ENCODE results near the gene SNRPD2.
"Not testable (repeated sequence)": the region's sequence is repeated elsewhere in the genome, so short reads cannot be mapped to it uniquely, and the experiment has no call there.

SNRPD2 gene

DNA sequence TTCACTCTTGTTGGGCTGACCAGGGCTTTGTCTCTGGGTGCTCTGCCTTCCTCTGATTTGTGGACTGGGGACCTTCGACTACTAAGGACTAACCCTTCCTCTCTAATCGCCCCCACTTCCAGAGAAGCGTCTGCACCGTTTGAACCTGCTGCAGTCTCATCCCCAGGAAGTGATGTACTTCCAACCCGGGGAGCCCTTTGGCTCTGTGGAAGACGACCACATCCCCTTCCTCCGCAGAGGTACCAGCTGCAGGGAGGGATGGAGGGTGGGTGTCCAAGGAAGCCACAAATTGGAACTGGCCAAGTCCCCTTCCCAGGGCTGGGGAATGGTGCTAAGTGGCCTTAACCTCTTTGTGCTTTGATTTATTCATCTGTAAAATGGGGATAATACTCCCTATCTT, 9.9 kb upstream of the SNRPD2 start:
- no peak for DNase-seq

DNA sequence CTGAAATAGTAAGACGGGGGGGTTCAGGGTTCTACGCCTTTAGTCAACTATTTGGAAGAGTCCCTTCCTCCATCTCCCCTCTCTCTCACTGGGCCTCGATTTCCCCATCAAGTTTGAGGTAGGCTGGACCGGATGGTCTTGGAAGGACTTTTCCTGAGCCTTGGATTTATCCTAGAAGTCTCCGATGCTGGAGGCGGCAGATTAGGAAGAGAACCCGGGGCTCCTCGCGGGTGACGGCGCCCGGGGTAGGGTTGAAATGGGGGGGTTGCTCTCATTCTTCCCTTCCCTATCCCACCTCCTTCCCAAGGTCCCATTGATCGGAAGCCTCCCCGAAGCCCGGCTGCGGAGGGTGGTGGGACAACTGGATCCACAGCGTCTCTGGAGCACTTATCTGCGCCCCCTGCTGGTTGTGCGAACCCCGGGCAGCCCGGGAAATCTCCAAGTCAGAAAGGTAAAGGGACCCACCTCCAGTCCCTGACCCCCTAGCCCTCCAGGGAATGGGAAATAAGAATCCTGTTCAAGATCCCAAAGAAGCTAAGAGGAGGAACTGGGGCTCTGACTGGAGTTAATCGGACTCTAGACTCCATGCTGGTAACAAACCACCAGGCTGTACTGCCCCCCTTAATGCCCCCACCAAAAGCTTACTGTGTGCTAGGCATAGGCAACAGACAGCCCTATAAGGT, 1.5 kb upstream of the SNRPD2 start:
- DNase-seq: peak; percentile 20

DNA sequence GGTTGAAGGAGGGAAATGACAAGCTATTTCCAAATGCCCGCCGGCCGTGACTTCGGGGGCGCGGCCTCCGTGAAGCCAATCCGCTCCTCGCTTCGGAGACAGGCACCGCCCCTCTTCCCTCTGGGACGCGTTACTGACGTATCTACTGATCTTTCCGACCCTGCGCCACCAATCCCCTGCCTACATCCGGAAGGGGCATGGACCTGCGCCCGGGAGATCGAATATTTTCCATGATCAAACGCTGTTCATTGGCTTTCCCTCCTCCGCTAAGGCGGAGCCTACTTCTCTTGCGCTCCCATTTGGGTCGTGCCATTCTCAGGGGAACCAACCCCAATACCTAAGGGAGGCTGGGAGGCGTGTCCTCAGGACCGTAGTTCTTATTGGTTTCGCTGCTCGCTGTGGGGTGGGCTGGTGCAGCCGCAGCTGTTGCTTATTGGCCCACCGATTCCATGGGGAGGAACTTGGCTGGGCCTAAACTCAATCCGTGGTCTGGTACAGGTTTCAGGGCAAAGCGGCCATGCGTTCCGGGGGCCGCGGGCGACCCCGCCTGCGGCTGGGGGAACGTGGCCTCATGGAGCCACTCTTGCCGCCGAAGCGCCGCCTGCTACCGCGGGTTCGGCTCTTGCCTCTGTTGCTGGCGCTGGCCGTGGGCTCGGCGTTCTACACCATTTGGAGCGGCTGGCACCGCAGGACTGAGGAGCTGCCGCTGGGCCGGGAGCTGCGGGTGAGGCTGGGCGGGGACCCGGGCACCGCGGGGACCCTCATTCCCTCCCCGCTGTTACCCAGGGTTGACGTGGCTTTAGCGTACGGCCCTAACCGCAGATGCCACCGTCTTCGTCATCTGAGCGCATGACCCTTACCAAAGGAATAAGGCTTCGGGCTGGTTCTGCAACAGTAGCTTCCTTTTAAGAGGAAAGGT, 693 bp upstream of the SNRPD2 start, which contains the start of gene QPCTL:
Gene QPCTL, plus strand, starts transcription at position 480 of the 919 bp plus-strand sequence. Its CDS starts 38 bp downstream, at position 518.
- DNase-seq: peak; percentile 99

GRCh38 chr19:45687599-45687998, 4.2 kb downstream of the SNRPD2 start:
- DNase-seq: no peak

DNA sequence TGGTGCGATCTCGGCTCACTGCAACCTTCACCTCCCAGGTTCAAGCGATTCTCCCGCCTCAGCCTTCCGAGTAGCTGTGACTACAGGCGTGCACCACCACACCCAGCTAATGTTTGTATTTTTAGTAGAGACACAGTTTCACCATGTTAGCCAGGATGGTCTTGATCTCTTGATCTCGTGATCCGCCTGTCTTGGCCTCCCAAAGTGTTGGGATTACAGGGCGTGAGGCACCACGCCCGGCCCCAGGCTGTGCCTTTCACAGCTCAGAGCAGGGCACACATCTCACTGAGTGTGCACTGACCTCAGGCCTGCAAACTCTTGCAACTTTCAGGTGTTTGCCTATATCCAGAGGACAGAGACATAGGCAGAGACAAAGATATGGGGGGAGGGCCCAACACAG, 6.7 kb downstream of the SNRPD2 start:
- not testable (repeated sequence) for DNase-seq

DNA sequence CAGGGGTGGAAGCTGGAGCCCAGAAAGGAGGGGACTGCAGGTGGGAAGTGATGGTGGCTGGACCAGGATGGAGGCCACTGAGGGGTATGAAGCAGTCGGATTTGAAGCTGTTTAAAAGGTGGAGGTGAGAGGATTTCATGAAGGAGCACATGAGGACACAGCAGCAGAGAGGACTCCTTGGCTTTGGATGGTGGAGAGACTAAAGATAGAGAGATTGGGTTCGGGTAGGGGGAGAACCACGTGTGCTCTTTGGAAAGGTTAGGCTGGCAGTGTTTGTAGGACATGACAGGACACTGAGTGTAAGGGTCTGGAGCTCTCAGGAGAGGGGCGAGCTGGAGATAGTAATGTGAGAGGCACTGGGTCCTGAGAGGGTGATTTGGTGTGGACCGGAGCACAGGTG, 8.8 kb downstream of the SNRPD2 start:
- DNase-seq: no peak

- no peak for DNase-seq
Measured at GRCh38 chr19:45682117-45682516, 9.6 kb downstream of the SNRPD2 start.

DNA sequence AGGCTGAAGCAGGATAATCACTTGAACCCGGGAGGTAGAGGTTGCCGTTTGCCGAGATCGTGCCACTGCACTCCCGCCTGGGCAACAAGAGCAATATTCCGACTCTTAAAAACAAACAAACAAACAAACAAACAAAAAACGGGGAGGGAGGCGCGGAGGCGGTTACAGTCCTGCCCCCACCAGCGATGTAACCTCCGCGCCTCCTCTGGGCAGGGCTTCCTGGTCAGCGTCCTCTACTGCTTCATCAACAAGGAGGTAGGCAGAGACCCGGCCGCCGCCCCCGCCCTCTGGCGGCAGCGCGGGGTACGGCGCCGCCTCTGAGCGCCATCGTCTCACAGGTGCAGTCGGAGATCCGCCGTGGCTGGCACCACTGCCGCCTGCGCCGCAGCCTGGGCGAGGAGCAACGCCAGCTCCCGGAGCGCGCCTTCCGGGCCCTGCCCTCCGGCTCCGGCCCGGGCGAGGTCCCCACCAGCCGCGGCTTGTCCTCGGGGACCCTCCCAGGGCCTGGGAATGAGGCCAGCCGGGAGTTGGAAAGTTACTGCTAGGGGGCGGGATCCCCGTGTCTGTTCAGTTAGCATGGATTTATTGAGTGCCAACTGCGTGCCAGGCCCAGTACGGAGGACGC, 10.2 kb downstream of the SNRPD2 start:
- DNase-seq: peak; percentile 73

- peak; percentile 93 for DNase-seq
Measured at GRCh38 chr19:45677351-45678230, 14.2 kb downstream of the SNRPD2 start.

DNA sequence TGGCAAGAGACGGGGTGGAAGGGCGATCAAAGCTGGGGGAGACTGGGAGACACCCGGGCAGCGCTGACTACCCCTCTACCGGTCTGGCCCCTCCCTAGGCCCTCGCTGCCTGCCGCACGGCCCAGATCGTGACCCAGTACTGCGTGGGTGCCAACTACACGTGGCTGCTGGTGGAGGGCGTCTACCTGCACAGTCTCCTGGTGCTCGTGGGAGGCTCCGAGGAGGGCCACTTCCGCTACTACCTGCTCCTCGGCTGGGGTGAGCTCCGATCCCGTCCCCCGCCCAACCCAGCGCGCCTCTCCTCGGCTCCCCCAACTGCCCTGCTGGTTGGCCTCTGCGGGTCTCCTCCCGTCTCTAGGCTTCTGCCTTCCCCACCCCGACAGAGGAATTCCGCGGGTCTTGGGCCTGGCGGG, 14.9 kb downstream of the SNRPD2 start:
- no peak for DNase-seq

GRCh38 chr19:45674946-45675345, 16.8 kb downstream of the SNRPD2 start:
- no peak for DNase-seq

GRCh38 chr19:45670670-45671453, 20.9 kb downstream of the SNRPD2 start:
- DNase-seq: peak; percentile 37

GRCh38 chr19:45668342-45668871, 23.3 kb downstream of the SNRPD2 start:
- no peak for DNase-seq

DNA sequence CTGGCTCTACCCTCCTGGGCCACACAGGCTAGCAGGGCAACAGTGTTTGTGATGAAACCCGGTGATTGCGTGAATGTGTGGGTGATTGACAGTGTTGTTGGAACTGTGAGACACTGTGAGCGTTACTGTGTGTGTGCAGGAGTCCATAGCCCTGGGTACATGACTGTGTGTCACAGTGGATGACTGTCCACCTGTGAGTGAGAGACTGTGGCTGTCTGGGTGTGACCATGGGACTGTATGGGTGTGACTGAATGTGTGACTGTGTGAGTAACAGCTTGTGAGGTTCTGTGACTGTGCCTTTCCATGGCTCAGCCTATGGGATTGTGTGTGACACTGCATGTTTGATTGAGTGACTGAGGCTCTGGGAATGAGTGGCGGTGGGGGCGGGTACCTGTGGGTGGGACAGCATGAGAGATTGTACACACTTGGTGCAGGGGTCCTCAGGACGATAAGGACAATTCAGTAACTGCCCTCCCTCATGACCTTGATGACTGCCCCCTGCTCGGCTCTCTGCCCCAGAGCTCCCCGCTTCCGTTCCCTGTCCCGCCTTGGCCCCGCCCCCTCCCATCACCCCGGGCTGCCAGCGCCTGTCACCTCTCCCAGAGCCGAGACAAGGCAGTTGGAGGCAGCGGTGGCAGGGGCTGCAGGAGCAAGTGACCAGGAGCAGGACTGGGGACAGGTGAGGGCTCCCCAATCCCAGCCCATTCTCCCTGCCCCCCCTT, 24.0 kb downstream of the SNRPD2 start, which contains the start of gene GIPR:
Gene GIPR, plus strand, starts transcription at position 602 of the 722 bp plus-strand sequence. CDS start 1,300 bp downstream, outside the sequence.
- DNase-seq: no peak

- DNase-seq: no peak
Measured at GRCh38 chr19:45664575-45664974, 27.2 kb downstream of the SNRPD2 start.

GRCh38 chr19:45663800-45664199, 28.0 kb downstream of the SNRPD2 start:
- DNase-seq: no peak

DNA sequence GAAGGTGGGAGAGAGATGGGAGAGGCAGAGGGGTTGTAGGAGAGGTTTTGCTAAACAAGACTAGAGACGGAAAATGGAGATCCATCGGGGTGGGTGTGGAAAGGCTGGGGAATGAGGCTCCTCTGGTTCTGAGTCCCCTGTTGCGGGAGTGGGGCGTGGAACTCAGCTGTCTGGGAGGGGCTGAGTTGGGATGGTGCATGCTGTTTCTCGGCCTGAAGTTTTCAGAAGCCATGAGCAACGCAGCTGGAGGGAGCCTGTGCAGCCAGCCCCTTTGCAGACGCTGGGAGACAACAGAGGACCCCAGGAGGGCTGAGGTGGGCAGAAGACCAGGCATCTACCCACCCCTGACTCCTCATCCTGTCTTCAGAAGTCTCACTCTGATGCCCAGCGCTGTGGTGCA, 31.1 kb downstream of the SNRPD2 start:
- no peak for DNase-seq

- no peak for DNase-seq
Measured at GRCh38 chr19:45659096-45659729, 32.5 kb downstream of the SNRPD2 start.

GRCh38 chr19:45657520-45658167, 34.1 kb downstream of the SNRPD2 start:
- DNase-seq: no peak
